ENCODE data around the gene PSMA3. TPM values are rescaled to one million over a fixed set of nuclear protein-coding genes. Genes with fewer than 3 reads are reported as not detected.

The PSMA3 gene
- polyA plus RNA-seq, 1 donor from 2014 or later, result 198 TPM

- H3K4me2 ChIP-seq (ENCODE audit: low read length), result no peak overlapping the region
- no peak overlapping the region for H3K4me3 ChIP-seq (ENCODE audit: low read length)
- no peak overlapping the region for H3K9ac ChIP-seq (ENCODE audit: low read length)
- no peaks in the 10 kb centered on the region for H3K36me3 ChIP-seq (ENCODE audit: insufficient read depth, low read length)
- H3K9me2 ChIP-seq (ENCODE audit: insufficient read depth, low read length), result no peaks in the 10 kb centered on the region
- H3K79me2 ChIP-seq (replicated peaks; ENCODE audit: insufficient read depth, low read length), result peaks cover 11% of the 10 kb centered on the region
- H3F3A ChIP-seq (ENCODE audit: insufficient read depth, low read length, poor library complexity, severe bottlenecking), result no peaks in the 10 kb centered on the region
- no peaks in the 10 kb centered on the region for H4K20me1 ChIP-seq (ENCODE audit: insufficient read depth)
- TF ChIP-seq TAF1 (IDR thresholded peaks at IDR 0.05; ENCODE audit: low read depth) (no peak), POLR2AphosphoS5 (IDR thresholded peaks at IDR 0.05) (no peak), SMC3 (conservative IDR thresholded peaks at IDR 0.05; ENCODE audit: poor library complexity) (no peak)
- TF ChIP-seq, protein P1, sequence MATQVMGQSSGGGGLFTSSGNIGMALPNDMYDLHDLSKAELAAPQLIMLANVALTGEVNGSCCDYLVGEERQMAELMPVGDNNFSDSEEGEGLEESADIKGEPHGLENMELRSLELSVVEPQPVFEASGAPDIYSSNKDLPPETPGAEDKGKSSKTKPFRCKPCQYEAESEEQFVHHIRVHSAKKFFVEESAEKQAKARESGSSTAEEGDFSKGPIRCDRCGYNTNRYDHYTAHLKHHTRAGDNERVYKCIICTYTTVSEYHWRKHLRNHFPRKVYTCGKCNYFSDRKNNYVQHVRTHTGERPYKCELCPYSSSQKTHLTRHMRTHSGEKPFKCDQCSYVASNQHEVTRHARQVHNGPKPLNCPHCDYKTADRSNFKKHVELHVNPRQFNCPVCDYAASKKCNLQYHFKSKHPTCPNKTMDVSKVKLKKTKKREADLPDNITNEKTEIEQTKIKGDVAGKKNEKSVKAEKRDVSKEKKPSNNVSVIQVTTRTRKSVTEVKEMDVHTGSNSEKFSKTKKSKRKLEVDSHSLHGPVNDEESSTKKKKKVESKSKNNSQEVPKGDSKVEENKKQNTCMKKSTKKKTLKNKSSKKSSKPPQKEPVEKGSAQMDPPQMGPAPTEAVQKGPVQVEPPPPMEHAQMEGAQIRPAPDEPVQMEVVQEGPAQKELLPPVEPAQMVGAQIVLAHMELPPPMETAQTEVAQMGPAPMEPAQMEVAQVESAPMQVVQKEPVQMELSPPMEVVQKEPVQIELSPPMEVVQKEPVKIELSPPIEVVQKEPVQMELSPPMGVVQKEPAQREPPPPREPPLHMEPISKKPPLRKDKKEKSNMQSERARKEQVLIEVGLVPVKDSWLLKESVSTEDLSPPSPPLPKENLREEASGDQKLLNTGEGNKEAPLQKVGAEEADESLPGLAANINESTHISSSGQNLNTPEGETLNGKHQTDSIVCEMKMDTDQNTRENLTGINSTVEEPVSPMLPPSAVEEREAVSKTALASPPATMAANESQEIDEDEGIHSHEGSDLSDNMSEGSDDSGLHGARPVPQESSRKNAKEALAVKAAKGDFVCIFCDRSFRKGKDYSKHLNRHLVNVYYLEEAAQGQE (IDR thresholded peaks at IDR 0.05; ENCODE audit: borderline replicate concordance), result no peak
- TF ChIP-seq, protein P2, sequence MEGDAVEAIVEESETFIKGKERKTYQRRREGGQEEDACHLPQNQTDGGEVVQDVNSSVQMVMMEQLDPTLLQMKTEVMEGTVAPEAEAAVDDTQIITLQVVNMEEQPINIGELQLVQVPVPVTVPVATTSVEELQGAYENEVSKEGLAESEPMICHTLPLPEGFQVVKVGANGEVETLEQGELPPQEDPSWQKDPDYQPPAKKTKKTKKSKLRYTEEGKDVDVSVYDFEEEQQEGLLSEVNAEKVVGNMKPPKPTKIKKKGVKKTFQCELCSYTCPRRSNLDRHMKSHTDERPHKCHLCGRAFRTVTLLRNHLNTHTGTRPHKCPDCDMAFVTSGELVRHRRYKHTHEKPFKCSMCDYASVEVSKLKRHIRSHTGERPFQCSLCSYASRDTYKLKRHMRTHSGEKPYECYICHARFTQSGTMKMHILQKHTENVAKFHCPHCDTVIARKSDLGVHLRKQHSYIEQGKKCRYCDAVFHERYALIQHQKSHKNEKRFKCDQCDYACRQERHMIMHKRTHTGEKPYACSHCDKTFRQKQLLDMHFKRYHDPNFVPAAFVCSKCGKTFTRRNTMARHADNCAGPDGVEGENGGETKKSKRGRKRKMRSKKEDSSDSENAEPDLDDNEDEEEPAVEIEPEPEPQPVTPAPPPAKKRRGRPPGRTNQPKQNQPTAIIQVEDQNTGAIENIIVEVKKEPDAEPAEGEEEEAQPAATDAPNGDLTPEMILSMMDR (IDR thresholded peaks at IDR 0.05; ENCODE audit: poor library complexity, severe bottlenecking), result no peak
- no peak overlapping the region for H3K27ac ChIP-seq (ENCODE audit: low read length)
- H3K27me3 ChIP-seq (ENCODE audit: insufficient read depth, low read depth, low read length), result no peaks in the 10 kb centered on the region
- H2AFZ ChIP-seq (ENCODE audit: low read depth, low read length), result no peak overlapping the region
- H3K9me3 ChIP-seq (ENCODE audit: low read length), result no peaks in the 10 kb centered on the region
Measured at GRCh38 chr14:58305730-58306129, 61.1 kb downstream of the PSMA3 start.

DNA sequence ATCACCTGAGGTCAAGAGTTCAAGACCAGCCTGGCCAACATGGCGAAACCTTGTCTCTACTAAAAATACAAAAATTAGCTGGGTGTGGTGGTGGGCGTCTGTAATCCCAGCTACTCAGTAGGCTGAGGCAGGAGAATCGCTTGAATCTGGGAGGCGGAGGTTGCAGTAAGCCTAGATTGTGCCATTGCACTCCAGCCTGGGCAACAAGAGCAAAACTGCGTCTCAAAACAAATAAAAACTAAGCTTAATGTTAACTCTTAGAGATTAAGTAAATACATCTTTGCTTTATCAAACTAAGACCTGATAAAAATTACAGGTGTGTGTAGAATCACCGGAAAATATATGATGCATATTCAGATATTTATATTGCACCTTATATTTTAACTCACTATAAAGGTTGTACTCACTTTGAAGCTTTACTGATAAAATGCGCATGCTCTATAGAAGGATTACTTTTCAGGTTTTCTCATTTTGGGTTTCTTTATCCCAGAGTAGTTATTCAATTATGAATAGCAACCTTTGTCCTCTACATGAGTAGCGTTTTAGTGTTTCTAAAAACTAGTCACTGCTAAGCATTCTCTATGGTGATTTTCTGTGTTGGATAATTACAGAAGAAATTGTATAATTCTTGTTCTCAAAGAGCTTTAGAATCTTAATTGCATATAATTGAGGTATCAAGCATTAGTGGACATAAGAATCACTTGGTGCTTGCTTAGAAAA is 63.1 kb downstream of the PSMA3 start:
- H3K36me3 ChIP-seq (ENCODE audit: insufficient read depth, low read length), result no peaks in the 10 kb centered on the region
- H3K4me3 ChIP-seq (ENCODE audit: low read length), result no peak overlapping the region
- H3F3A ChIP-seq (ENCODE audit: insufficient read depth, low read length, poor library complexity, severe bottlenecking), result no peaks in the 10 kb centered on the region
- H3K9me3 ChIP-seq (ENCODE audit: low read length), result no peaks in the 10 kb centered on the region
- no peak overlapping the region for H3K27ac ChIP-seq (ENCODE audit: low read length)
- H3K79me2 ChIP-seq (replicated peaks; ENCODE audit: insufficient read depth, low read length), result no peaks in the 10 kb centered on the region
- TF ChIP-seq, protein P2 (IDR thresholded peaks at IDR 0.05; ENCODE audit: poor library complexity, severe bottlenecking), result no peak
- no peak for TF ChIP-seq EZH2 (IDR thresholded peaks at IDR 0.05; ENCODE audit: borderline replicate concordance, insufficient read depth, low read length, poor library complexity, severe bottlenecking)
- TF ChIP-seq TAF1 (IDR thresholded peaks at IDR 0.05; ENCODE audit: low read depth), result no peak
- no peak for TF ChIP-seq RAD21 (conservative IDR thresholded peaks at IDR 0.05)
- TF ChIP-seq SMC3 (conservative IDR thresholded peaks at IDR 0.05; ENCODE audit: poor library complexity), result no peak
- no peak for TF ChIP-seq MXI1 (conservative IDR thresholded peaks at IDR 0.05; ENCODE audit: poor library complexity, severe bottlenecking)
- TF ChIP-seq, protein P1 (IDR thresholded peaks at IDR 0.05; ENCODE audit: borderline replicate concordance), result no peak
- no peak for TF ChIP-seq POLR2AphosphoS5 (IDR thresholded peaks at IDR 0.05)
- no peak for TF ChIP-seq EP300 (conservative IDR thresholded peaks at IDR 0.05; ENCODE audit: poor library complexity, severe bottlenecking)
- no peak overlapping the region for H3K9ac ChIP-seq (ENCODE audit: low read length)
- H3K9me2 ChIP-seq (ENCODE audit: insufficient read depth, low read length), result no peaks in the 10 kb centered on the region
- no peaks in the 10 kb centered on the region for H3K27me3 ChIP-seq (ENCODE audit: insufficient read depth, low read depth, low read length)
- no peak overlapping the region for H3K4me2 ChIP-seq (ENCODE audit: low read length)
- H2AFZ ChIP-seq (ENCODE audit: low read depth, low read length), result no peak overlapping the region
- no peaks in the 10 kb centered on the region for H4K20me1 ChIP-seq (ENCODE audit: insufficient read depth)
